Measurements from ENCODE around the gene SKI. TPM values are rescaled to one million over a fixed set of nuclear protein-coding genes. Genes with fewer than 3 reads are reported as not detected.
"Not testable (repeated sequence)": the region's sequence is repeated elsewhere in the genome, so short reads cannot be mapped to it uniquely, and the experiment has no call there.

SKI gene
- total RNA-seq, 2 donors from 2014 or later, result 104 to 111 TPM

DNA sequence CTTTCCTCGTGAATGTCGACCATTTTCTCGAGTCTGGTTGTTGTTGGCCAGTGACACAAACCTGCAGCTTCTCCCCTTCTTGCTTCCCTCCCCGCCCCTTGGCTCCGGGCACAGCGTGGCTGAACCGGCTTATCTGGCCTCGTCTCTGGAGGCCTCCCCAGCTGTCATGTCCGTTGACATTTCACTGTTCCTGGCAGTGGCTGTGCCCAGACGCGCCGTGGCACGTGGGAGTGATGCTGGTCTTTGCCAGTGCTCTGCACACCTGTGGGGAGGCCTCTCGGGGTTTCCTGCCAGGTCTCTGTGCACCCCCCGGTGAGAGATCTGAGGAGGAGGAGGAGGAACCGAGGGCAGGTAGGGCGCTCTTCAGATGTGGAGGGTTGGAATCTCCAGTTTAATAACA lies 23.7 kb downstream of the SKI start:
- DNase-seq (ENCODE audit: low spot score), result no peak
- intact Hi-C loops (cut with DNase I), result no loop called here

DNA sequence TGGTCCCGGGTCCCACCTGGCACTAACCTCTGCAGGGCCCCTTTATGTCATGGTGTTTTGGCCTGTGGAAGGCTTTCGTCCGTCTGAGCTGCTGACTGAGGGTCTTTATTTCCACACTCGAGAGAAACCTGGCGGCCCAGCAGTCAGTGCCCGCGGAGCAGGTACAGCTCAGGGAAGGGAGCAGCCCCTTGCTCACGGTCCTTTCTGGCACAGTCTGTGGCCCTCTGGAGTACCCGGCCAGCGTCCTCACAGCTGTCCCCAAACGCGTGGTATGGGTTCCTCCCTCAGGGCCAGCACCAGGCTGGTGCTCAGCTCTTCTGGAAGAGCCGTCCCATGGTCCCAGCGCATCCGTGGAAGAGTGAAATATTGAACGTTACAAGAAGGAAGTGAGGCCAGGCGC lies 24.3 kb downstream of the SKI start:
- intact Hi-C loops (cut with DNase I), result no loop called here
- DNase-seq (ENCODE audit: low spot score), result no peak

DNA sequence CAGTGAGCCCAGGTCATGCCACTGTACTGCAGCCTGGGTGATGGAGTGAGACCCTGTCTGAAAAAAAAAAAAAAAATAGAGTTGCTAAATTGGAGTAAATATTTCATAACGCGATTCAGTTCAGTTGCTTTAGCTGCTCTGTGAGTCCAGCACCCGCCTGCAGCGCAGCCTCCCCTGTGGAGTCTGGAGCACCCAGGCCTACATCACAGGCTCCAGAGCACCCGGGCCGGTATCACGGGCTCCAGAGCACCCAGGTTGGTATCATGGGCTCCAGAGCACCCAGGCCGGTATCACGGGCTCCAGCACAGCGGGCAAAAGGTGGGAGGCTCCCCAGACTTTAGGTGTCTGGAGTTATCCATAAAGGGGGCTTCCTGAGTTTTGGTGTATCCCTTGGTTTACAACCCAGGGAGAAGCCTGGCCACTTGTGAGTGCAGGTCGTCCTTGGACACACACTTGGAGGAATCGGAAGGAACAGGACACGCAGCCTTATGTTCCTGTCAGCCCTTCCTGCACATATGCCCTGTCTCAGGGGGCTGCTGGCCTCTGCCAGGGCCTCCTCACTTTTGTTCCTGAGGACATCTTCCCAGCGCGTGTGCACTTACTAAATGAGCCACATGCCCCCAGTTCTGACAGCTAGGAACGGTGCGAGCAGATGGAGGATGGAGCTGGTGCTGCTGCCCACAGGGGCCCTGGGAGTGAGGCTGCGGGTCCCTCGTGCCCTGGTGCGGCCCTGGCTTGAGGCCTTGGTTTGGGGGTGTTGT lies 25.1 kb downstream of the SKI start:
- no peak for DNase-seq (ENCODE audit: low spot score)
- intact Hi-C loops (cut with DNase I), result no loop called here

DNA sequence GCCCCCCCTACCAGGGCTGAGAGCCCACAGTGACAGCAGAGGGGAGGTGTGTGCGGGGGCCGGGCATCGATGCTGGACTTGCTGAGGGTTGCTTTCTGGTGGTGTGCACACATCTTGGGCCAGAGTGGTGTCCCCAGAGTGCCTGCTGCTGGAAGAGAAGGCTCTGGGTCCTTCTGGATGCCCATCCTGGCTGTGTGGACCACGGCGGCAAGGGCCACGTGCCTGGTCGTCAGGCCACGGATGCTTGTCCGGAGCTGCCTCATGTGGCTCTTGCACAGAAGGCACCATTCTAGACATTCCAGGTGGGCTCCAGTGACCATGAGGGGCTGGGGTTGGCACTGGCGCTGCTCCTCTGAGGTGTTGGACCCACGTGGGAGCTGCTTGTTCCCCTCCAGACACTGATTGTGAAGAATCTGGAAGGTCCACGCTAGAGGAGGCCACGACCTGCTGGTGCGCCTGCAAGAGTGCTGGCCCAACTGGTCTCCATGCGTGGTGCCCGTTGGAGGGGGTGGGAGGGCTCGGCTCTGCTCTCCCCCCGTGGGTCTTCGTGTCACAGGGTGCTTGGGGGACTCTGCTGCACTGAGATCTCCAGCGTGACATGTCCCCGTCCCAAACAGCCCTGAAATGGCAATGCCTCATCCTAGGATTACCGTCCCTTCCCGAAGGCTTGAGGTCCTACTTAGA lies 25.8 kb downstream of the SKI start:
- intact Hi-C loops (cut with DNase I), result no loop called here
- DNase-seq (ENCODE audit: low spot score), result no peak

DNA sequence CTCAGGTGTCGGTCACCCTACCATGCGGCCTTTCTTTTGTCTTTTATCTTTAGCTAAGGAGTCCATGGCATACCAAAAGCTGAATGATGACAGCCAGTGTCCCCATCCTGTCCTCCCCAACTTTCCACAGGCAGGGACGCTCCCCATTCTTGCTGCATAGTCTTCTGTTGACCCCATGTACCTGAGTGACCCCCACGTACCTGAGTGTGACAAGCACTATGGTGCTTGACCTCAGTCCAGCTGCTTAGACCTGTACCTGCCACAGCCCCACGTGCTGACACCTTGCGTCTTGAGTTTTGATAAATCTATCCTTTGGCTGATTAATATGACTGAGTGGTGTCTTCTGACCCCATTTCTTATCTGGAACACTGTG lies 26.9 kb downstream of the SKI start:
- no peak for DNase-seq (ENCODE audit: low spot score)
- intact Hi-C loops (cut with DNase I), result no loop called here

DNA sequence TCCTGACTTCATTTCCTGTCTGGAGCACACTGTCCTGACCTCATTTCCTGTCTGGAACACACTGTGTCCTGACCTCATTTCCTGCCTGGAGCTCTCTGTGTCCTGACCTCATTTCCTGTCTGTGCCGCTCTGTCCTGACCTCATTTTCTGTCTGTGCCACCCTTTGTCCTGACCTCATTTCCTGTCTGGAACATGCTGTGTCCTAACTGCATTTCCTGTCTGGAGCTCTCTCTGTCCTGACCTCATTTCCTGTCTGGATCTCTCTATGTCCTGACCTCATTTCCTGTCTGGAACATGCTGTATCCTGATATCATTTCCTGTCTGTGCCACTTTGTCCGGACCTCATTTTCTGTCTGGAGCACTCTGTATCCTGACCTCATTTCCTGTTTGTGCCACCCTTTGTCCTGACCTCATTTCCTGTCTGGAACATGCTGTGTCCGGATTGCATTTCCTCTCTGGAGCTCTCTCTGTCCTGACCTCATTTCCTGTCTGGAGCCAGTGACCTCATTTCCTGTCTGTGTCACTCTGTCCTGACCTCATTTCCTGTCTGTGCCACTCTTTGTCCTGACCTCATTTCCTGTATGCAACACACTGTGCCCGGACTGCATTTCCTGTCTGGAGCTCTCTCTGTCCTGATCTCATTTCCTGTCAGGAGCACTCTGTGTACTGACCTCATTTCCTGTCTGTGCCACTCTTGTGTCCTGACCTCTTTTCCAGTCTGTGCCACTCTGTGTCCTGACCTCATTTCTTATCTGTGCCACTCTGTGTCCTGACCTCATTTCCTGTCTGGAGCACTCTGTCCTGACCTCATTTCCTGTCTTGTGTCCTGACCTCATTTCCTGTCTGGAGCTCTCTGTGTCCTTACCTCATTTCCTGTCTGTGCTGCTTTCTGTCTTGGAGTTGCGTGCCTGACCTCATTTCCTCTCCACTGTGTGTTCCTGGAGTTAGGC lies 27.6 kb downstream of the SKI start:
- no peak for DNase-seq (ENCODE audit: low spot score)
- intact Hi-C loops (cut with DNase I), result no loop called here

DNA sequence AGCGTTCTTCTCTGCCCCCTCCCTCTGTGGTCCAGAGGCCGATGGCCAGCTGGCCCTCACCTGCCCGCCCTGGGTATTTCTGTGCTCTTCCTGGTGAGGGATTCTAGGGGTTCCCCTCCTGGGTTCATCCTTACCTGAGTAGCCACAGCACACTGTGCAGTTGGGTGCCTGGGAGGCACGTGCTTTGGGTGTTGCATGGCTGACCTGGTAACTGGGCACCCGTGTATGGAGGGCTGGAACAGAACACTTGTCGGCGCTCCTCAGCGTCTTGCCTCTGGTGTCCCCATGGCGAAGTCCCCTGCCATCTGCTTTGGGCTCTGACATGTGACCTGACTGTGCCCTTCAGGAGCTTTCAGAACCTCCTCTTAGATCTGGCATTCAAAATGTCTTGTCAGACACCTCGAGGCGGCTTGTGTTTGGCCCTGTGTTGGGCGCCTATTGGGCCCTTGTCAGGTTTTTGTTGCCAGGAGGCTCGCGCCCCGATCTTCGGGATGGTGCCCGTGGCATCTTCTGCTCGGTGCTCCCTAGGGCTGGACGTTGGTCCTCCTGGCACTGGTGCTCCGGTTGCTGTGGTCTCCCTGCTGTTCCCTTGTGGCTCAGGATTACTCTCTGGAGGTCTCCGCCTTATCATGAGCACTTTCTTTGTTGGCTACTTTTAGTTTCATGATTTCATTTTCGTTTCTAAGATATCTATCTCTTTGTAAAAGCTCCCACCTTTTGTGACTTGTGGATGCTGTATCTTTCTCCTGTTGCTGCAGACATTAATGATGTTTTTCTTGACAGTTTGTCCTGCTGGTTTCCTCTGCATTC lies 28.5 kb downstream of the SKI start:
- intact Hi-C loops (cut with DNase I), result no loop called here
- DNase-seq (ENCODE audit: low spot score), result no peak

DNA sequence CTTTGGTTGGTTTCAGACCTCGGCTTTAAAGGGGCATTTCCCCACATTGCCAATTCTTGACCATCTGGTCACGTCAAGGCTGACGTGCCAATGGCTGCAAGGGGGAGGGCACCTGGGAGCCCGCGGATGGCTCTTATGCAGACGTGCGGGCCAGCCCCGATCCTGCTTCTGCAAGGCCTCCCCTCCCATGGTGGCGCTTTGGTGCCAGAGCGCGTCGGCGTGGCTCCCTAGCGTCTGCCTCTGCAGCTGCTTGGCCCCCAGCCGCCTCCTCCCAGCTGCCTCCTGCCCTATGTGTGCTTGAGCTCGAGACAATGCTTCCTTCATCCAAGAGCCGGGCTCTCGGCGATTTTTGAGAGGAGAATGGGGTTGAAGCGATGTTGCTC lies 29.1 kb downstream of the SKI start:
- intact Hi-C loops (cut with DNase I), result no loop called here
- DNase-seq (ENCODE audit: low spot score), result no peak

DNA sequence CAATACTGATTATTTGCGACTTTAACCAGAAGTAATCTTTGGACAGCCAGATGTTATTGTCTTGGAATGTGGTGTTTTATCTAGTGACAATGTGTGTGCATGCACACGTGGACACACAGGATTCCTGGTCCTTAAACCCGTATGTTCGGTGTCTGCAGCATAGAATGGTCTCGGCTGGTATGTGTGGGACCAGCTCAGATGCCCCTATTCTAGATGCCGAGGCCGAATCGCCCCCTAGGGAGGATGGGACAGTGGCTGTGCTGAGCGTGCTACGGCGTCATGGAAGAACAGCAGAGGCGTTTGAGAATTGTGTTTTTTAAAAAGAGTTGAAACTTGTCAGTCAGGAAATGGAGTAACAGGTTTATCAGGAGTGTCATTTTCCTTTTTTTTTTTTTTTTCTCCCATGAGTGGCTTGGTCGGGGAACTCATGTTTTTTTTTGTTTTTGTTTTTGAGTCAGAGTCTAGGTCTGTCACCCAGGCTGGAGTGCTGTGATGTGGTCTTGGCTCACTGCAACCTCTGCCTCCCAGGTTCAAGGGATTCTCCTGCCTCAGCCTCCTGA lies 30.1 kb downstream of the SKI start:
- no peak for DNase-seq (ENCODE audit: low spot score)
- intact Hi-C loops (cut with DNase I), result no loop called here

DNA sequence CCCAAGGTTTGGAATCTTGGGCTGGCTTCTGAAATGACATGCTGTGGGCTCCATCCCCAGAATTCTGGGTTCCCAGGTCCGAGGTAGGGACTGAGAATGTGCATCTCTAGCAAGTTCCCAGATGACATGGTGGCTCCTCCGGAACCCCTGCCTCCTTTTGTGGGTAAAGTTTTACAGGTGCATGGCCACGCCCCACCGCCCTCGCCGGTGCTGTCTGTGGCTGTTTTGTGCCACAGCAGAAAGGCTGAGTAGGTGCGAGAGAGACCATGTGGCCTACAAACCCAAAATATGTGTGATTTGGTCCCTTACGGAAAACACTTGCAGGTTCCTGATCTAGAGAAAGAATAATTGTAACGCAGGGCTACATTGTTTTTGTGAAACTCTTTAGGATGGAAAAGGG lies 30.9 kb downstream of the SKI start:
- intact Hi-C loops (cut with DNase I), result no loop called here

DNA sequence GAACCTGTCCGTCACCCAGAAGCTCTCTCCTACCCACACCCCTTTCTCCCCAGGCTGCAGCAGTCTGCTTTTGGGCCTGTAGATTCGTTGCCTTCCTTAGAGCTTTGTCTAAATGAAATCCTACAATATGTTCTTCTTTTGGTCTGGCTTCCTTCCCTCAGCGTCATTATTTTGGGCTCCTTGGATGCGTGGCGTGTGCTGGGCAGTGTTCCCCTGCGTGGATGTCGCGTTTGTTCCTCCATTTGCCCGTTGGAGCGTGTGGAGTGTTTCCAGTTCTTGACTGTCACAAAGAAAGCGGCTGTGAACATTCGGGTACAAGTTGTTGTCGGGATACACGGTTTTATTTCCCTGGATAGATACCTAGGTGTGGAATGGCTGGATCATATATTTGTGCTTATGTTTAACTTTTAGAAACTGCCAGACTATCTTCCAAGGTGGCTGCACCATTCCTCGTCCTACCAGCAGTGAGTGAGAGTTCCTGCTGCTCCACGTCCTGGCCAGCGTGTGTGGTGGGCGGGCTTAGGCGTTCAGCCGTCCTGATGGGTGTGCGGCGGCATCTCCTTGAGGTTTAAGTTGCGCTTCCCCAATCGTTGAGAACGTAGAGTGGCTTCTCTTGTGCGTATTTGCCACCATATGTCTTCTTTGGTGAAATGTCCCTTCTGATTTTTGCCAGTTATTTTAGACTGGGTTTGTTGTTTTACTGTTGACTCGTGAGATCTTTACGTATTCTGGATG lies 31.7 kb downstream of the SKI start:
- no peak for DNase-seq (ENCODE audit: low spot score)
- intact Hi-C loops (cut with DNase I), result no loop called here

More for the DNA sequence above, 30.9 kb downstream of the SKI start:
- no peak for DNase-seq (ENCODE audit: low spot score)

DNA sequence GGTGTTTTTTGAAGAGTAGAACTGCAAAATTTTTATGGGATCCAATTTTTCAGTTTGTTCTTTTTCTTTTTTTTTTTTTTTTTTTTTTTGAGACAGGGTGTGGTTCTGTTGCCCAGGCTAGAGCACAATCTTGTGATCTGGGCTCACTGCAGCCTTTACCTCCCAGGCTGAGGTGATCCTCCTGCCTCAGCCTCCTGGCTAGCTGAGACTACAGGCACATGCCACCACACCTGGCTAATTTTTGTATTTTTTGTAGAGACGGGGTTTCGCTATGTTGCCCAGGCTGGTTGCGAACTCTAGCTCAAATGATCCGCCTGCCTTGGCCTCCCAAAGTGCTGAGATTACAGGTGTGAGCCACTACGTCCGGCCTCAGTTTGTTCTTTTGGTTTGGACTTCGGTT lies 32.4 kb downstream of the SKI start:
- intact Hi-C loops (cut with DNase I), result not testable (repeated sequence)

DNA sequence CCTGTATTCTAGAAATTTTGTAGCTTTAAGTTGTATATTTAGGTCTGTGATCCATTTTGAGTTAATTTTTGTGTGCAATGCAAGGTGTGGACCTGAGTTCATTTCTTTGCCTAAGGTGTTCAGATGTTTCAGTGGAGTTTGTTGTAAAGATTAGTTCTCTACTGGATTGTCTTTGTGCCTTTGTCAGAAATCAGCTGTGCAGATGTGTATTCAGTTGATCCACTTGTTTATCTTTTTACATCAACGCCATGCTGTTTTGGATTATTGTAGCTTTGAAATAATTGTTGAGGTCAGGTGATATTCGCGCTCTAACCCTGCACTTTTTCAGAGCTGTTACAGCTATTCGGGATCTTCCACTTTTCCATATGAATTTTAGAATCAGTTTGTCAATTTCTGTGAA lies 32.8 kb downstream of the SKI start:
- intact Hi-C loops (cut with DNase I), result no loop called here

More for the DNA sequence above, 32.4 kb downstream of the SKI start:
- DNase-seq (ENCODE audit: low spot score), result not testable (repeated sequence)

DNA sequence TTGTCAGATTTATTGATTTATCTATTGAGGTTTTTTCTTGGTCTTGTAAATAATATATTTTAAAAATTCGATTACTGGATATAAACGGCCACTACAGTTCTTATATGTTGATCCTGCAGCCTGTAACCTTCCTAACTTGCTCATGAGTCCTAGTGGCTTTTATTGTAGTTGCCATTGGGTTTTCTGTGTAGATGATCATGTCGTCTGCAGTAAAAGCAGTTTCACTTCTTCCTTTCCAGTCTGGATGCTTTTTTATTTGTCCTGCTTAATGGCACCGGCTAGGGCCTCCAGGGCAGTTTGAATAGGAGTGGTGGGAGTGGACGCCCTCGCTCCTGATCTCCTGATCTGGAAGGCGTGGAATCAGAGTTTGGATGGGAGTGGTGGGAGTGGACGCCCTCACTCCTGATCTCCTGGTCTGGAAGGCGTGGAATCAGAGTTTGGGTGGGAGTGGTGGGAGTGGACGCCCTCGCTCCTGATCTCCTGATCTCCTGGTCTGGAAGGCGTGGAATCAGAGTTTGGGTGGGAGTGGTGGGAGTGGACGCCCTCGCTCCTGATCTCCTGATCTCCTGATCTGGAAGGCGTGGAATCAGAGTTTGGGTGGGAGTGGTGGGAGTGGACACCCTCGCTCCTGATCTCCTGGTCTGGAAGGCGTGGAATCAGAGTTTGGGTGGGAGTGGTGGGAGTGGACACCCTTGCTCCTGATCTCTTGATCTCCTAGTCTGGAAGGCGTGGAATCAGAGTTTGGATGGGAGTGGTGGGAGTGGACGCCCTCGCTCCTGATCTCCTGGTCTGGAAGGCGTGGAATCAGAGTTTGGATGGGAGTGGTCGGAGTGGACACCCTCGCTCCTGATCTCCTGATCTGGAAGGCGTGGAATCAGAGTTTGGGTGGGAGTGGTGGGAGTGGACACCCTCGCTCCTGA lies 33.6 kb downstream of the SKI start:
- intact Hi-C loops (cut with DNase I); DNase-seq (ENCODE audit: low spot score): not testable (repeated sequence)

More for the DNA sequence above, 32.8 kb downstream of the SKI start:
- no peak for DNase-seq (ENCODE audit: low spot score)

DNA sequence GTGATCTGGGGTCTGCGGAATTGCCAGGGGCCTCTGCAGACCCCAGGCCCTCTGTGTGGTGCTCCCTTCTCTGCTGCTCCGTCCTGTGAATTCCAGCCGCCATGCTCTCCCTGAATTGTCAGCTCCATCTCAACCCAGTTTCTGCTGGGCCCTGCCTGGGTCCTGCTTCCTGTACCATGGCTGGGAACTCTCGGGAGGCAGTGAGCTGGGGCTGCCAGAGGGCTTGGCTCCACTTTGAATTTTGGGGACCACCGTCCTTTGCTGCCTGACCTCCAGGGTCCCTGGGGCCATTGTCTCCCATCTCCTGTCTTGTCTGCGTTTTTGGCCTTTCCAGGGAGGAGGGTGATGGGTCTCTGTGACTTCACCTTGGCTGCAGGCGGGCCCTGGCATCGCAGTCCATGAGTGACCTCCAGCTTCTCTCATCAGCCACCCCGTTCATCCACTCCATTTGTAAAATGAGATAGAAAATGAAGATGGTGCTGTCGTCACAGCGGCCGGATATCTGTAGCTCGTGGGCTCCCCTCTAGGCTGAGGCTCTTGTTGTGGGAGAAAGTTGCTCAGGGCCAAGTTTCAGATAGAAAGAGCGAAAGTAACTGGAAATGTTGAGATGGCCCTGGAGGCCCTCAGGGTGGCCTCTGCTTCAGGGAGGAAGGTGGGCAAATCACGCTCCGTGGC lies 38.3 kb downstream of the SKI start:
- intact Hi-C loops (cut with DNase I), result no loop called here
- no peak for DNase-seq (ENCODE audit: low spot score)

DNA sequence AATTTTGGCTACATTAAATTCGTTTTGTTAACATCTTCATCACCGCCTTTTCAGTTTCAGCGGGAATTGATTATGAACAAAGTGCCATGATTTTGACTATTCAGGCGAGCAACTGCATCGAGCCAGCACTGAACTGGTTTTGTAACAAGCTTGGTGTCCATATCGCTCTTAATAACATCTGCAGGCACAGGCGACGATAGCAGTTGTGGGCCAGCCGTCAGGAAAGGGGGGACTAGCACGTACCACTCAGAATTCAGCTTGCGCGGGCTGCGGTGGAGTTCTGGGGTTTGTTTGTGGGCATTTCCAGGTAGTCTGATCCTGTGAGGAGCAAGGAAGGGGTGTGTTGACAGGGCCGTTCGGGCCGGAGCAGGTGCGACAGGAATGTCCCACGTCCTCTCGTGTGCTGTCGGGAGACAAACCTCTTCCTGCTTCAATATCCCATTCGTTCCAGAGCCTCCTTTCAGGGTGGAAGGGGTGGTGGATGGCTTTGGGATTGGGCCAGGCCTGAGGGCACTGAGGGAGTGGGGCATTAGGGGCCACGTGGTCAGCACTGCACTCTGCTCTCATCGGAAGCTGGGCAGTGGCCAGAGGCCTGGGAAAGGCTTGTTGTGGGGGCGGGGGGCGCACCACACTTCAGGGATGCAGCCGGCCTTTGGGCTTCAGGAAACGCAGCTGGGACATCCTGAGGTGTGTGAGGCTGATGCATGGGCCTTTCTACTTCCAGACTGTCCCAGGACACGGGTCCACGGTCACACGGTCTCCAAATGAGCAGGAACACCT lies 39.1 kb downstream of the SKI start:
- intact Hi-C loops (cut with DNase I), result no loop called here
- DNase-seq (ENCODE audit: low spot score), result no peak

Measured in posterior vena cava (tissue), 2 donors.